GM12801 (cell line): Measurements from ENCODE around the gene GSK3B.

Source experiments
- CTCF ChIP-seq: IDR thresholded peaks from one replicate; pipeline ENCODE4 v1.5.1; 2011; ENCODE audit warnings: control low read depth; ENCODE audit not compliant: insufficient read length; ENCODE audit errors: extremely low read depth

Gene GSK3B

GRCh38 chr3:119794971-119795612 is 299.2 kb downstream of the GSK3B start:
- TF ChIP-seq CTCF, result no peak

GRCh38 chr3:119794401-119794800 is 299.8 kb downstream of the GSK3B start:
- no peak for TF ChIP-seq CTCF

- TF ChIP-seq CTCF, result no peak
These were observed 302.0 kb downstream of the GSK3B start for GRCh38 chr3:119792270-119792669.

- TF ChIP-seq CTCF, result no peak
These were observed 303.9 kb downstream of the GSK3B start for GRCh38 chr3:119790369-119790768.

GRCh38 chr3:119786409-119786808 is 307.8 kb downstream of the GSK3B start:
- no peak for TF ChIP-seq CTCF

GRCh38 chr3:119783883-119784282 is 310.4 kb downstream of the GSK3B start:
- TF ChIP-seq CTCF, result no peak

- TF ChIP-seq CTCF, result no peak
These were observed 311.0 kb downstream of the GSK3B start for GRCh38 chr3:119783255-119783654.

- TF ChIP-seq CTCF, result no peak
These were observed 311.8 kb downstream of the GSK3B start for GRCh38 chr3:119782460-119782859.
